Left colon (tissue), 2 donors: Measurements from ENCODE around the gene CHML. TPM values are rescaled to one million over a fixed set of nuclear protein-coding genes. Genes with fewer than 3 reads are reported as not detected.

Source experiments
- ATAC-seq: fragments of 200-7000 bp; cut with Tn5 transposase; one replicate; pipeline ENCODE4 v1.9.1; 2020; ENCODE audit warnings: mild to moderate bottlenecking, moderate library complexity
- DNase-seq, 2 donors: peaks; one replicate each; pipeline ENCODE4 v3.0.0-alpha.2; 2020
- intact Hi-C, 2 donors: fragments of 100-400 bp; cut with DNase I in 1 of 2; cut with micrococcal nuclease in 1 of 2; formaldehyde crosslinking; loops; one replicate each; pipeline versions ENCODE4 v1.11.2 to v1.14.0; 2022; cut with DNase I, micrococcal nuclease
- total RNA-seq, 2 donors: library from RNA; stranded (reverse); fragmentation: NEBNext Ultra II Directional; extraction: Animal tissue kit (Norgen Biotek cat#: 25700); gene quantifications; one replicate each; pipeline ENCODE4 v1.2.1, GENCODE V29; 2021
- donor health status: DM: no; HTN: no; CAD: no.
- donor health status: DM: yes; HTN: yes; CAD: no.

The CHML gene
- total RNA-seq, 2 donors from 2014 or later, result 7.4 to 9.3 TPM

DNA sequence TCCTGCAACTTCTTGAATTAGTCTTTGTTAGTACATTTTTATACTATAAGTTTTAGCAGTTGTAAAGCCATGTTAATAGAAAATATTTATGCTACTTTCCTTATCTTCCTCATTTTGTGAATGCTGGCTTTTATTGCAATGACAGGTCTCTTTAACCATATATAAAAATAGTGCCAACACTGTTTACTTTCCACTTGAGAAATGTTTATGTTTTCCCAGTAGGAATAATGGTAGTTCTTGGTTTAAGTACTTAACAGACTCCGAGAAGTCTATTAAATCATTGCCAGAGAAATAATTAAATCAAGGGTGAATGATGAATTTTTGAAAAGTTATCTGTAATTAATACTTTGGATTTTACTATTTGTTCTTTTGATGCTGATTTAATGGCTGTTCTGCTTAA, 9.7 kb downstream of the CHML start:
- DNase-seq (no peak), ATAC-seq (no peak)
- intact Hi-C loops, result no loop called here

DNA sequence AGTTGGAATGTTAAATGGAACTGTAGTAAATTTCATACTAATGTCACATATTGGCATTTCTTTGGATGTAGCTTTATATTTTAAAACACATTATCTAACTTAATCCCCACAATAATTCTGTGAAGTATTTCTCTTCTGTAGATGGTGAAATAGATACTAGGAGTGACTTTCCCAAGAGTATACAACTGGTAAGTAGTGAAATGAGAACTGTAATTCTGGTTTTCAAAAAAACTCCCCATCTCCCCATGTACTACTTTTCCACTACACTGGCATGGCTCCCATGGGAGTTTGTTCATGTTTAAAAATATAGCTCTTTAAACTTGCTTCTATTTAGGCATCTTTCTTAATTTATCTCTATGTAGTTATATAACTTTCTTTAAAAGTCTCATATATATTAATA, 10.2 kb downstream of the CHML start:
- intact Hi-C loops, result no loop called here
- DNase-seq (no peak), ATAC-seq (no peak)

DNA sequence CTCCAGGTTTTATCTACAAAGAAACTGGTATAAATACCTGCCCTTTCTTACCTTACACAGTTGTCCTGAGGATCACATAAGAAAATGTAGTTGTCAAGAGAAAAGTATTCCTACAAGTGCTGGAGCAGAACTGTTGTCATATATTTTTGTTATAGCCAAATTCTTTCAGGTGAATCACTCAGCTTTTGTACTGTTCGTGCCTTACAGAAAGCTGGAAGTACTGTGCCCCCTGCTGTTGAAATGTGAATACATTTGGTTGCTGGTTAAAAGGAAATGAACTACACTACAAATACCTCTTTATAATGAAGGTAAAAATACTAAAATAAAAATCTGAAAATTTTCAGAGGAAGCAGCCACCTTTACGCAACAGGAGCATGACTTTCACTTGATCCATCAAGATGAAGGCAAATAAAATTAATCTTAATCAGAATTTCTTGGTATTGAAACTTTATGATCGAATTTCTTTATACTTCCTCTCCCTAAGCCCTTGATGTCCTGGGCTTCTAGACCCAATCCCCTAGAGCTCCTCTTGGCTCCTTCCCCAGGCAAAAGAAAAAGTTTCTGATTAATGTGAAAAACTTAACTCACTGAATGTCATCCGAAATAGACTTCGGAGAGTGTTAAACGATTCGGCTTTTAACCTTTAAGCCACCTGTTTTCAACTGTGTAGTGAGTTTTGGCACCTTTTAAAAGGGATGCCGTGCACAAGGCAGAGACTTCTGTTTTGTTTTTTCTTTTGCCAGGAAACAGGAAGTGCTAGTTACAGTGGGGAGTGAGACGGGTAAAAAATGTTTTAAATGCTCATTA, 12.5 kb downstream of the CHML start:
- DNase-seq, result peak in 1 of 2 donors; percentile 25
- intact Hi-C loops, result no loop called here
- peak; percentile 67 for ATAC-seq

DNA sequence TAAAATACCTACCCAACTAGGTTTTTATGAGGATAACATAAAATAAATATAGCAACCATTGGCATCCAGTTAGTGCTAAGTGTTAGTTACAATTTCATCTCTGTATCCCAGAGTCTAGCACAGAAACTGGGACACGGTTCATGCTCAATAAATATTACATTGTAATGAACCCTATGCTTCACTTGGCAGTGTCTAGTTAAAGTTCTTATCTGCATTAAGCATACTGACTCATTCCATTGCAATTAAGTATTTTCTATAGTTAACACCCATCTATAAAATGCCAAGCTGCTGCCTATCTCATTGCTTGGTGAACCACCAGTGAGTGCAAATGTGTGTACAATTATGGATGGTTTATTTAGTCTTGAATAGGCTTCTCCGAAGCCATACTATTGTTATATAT, 15.2 kb downstream of the CHML start:
- intact Hi-C loops, result no loop called here
- DNase-seq, result no peak
- ATAC-seq, result peak; percentile 87

DNA sequence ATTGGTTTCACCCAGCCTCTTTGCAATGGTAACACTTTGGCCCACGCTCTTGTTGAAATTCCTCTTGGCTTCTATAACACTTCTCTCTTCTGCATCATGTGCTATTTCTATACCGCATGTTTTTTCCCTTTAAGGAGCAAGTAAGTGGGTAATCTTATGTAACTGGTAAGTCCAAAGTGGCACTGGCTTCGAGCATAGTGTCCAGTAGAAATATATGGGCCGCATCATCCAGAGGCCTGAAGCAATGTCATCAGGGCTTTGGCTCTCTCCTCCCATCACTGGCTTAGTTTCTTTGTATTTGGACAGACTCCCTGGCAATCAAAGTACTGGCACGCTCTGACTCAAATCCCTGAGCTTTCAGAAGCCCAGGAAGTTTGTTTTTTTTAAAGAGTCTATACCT, 17.5 kb downstream of the CHML start:
- ATAC-seq (no peak), DNase-seq (no peak)
- intact Hi-C loops, result no loop called here

DNA sequence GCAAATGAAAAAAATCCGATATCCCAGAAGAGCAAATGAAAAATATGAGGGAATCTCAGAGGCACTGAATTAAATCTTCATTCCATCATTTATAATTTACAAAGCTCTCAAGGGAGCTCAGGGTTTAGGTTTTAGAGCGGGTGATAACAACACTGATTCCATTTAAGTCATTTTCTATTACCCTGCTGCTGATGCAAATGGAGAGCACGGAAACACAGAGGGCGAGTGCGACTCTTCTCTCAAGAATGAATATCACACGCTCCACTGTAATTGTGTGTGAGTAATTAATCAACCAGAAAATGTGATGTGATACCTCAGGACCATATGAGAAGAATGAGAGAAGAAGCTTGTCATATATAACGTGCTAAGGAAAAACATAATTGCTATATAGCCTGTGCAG, 22.7 kb downstream of the CHML start:
- DNase-seq (no peak), ATAC-seq (no peak)
- intact Hi-C loops, result no loop called here

DNA sequence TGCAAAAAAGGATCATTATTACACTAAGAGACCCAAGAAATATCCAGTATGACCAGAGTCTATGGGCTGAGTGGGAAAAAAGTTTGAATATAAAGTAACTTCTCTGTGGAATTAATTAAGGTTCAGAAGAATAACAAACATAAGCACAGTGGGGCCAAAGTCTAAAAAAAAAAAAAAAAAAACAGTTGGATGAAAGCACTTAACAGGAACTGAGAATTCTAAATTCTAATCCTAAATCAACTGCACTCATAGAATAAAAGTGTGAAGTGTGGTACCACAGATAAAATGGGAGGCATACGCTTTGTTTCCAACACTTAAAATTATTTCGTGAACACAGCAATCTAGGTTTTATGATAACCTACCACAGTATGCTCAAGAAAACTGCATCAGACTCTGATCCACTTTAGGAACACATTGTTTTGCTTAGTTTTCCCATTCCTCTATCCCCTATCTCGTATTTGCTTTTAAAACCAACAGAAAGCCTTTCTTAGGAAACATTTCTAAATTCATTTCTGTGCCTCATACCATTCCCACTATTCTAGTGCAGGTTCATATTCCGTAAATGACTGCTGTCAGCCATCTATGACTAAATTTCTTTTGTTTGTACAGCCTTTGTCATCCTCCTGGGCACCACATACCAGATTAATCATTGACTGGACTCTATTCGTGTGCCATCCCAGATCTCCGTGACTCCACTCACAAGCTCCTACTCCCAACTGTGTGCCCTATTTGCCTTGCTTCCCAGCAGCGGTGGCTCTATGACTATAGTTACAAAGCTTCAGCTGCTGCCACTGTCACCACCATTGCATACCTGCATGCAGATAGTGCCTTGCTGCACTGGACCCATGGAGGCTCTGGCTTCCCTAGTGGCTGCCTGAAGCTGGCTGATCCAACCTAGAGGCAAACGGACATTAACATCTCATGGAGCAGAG, 24.9 kb downstream of the CHML start:
- ATAC-seq (peak; percentile 88), DNase-seq (peak; percentile 24 to 30)
- intact Hi-C loops, result no loop called here

DNA sequence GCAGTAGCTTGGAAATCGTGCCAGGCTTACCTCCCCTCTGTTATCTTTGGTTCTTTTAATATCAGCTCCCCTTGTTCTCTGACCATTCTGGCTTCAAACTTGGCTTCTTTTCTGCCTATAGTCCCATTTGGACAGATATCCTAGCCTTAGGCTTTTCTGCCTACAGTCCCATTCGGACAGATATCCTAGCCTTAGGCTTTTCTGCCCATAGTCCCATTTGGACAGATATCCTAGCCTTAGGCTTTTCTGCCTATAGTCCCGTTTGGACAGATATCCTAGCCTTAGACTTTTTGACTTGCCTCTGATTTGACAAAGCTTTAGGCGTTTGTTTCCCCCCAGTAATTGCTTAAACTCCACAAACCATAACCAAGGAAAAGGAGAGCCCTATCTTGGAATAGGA, 25.6 kb downstream of the CHML start:
- intact Hi-C loops, result loop anchor here in 1 of 2 donors (5.0 kb wide), 1 partner anchor 218 kb away; no protein-coding TSS in a partner anchor
- DNase-seq (no peak), ATAC-seq (no peak)

DNA sequence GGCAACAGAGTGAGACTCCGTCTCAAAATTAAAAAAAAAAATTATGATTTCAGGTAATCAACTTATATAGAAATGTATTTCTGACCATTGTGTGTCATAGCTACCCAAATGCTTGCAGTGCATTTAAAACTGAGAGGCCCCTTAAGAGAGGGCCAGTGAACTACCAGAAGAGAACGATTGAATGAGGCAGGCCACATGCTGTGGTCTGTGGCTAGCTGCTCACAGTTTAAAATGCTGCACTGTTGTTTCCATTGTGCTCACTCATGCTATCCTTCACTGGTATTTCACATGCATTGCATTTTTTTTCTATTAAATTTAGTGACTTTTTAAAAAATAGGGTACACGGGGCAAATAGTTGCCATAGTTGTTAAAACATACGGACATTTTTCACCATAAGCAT, 26.0 kb downstream of the CHML start:
- ATAC-seq (no peak), DNase-seq (no peak)
- intact Hi-C loops, result loop anchor here in 1 of 2 donors (5.0 kb wide), 1 partner anchor 218 kb away; no protein-coding TSS in a partner anchor

DNA sequence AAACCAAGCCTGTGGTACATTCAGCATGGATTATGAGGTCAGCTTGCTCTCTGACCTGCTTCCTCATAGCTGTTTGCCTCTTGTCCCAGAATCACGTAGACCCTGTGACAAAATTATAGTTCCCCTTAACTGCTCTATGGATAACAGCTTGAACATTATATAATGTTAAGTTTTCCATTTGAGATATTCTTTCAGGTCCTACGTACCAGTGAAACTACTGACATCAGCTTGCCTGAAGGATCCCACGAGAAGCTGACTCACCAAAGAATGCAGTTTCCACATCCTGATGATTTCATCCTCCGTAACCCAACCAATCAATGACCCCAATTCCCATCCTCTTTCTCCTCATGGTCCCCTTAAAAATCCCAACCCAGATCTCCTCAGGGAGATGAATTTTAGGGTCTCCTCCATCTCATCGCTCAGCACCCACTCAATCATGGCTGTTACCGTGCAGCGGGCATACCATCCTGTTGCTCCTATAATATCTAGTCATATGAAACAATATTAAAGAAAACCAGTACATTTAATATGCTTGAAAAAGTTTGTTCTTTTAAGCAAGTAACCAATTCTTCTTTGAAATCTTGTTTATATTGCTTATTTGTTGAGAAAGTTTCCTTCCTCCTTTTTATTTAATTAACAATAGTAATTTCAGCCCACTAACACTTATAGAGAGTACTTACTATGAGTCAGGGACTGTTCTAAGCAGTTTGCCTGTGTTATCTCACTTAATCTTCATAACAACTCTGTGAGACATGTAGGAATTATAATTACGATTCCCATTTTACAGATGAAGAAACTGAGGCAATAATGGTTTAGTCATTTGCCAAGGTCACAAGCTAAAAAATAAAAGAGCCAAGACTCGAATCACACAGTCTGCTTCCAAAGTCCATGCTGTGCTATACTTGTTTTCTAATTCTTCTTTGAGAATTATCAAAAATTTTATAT, 27.4 kb downstream of the CHML start:
- DNase-seq, result no peak
- no peak for ATAC-seq
- intact Hi-C loops, result loop anchor here in 1 of 2 donors (5.0 kb wide), 1 partner anchor 219 kb away; no protein-coding TSS in a partner anchor

DNA sequence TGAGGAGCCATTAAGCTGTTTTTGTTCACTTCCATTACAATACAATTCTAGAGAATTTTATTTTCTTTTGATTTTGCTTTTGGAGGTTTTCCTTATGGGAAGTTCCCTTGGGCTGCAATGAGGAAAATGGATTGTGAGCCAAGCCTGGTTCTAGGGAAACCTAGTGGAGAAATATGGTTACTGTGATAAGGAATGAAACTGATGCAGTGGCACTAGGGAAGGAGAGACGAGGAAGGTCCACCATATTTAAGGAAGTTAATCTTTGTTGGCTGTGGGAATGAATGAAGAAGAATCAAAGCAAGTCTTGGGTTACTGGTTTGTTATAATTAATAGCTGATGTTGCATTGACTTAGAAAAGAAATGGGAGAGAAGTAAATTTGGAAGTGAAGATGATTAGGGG, 28.4 kb downstream of the CHML start:
- no peak for ATAC-seq
- intact Hi-C loops, result loop anchor here in 1 of 2 donors (5.0 kb wide), 1 partner anchor 221 kb away; no protein-coding TSS in a partner anchor
- no peak for DNase-seq

DNA sequence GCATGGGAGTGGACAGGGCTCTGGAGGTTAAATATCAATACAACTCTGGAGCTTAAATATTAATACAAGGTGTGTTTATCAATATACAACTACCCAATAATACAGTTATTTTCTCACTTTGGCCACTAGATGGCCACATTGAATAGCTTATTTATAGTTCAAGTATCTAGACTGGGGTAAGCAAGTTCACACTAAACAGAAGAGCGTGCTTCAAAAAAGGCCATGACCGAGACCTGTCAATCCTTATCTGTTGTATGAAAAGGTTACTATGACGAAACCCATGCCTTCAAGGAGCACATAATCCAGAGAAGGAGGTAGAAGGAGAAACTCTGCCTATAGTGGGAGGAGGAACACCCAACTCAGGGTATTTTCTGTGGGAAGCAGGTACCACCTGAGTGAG, 29.1 kb downstream of the CHML start:
- intact Hi-C loops, result loop anchor here in 1 of 2 donors (5.0 kb wide), 1 partner anchor 221 kb away; no protein-coding TSS in a partner anchor
- ATAC-seq (peak; percentile 63), DNase-seq (no peak)

DNA sequence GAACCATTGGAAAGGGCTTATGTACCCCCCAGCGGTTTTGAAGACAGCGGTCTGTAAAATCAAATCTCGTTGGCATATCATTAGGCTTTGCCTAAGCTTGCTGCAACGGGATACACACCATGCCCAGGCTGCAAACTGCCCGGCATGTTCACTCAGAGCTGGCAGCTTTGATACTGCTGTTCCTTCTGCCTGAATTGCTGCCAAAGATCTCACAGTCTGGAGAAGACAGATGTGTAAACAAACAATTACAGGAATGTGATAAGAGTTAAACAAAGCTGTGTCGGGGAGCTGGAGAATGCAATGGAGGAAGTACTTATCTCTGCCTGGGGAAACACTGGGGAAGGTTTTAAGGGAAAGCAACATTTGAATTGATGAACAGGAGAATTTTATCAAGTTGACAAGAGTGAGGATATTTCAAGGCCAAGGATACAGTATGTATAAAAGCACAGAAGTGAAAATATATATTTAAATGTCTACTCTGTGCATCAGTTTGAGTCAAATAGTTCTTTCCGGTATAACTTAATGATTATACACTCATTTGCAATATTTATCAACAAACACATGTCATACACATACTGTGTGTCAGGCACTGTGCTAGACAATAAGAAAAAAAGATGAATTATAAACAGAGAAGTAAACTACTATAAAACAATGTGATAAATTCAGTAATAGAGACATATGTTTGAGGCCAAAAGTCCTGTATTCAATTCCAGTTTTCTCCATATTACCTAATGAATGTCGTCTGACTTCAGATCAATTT, 29.9 kb downstream of the CHML start:
- intact Hi-C loops, result loop anchor here in 1 of 2 donors (5.0 kb wide), 1 partner anchor 222 kb away; no protein-coding TSS in a partner anchor

DNA sequence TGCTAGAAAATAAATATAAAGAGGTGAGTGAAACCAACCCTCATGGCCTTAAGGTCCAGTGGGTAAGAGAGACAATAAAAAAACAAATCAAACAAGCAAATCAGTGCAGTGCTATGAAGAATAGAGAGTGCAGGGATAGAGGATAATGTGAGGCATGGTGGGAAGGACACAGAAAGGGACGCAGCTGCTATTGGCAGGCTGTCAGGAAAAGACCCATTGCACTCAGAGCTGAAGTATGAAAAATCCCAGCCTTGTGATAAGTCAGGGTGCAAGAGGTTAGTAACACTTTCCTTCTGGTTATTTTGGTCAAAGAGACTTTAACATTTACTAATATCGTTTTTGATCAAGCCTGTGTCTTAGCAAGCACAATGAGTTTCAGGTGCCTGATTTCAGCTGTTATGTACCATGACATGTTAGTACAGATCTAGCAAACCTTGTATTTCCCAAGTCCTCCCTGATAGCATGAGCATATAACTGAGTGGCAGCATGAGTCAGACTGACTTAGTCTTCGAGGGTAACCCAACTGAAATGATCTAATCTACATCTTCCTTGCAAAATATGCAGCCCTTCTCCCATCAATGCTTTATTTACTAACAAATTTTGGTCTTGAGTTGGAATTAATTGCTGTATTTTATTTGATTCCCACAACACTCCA, 31.7 kb downstream of the CHML start:
- no peak for DNase-seq
- intact Hi-C loops, result no loop called here
- no peak for ATAC-seq

More for the DNA sequence above, 29.9 kb downstream of the CHML start:
- peak; percentile 37 to 39 for DNase-seq
- ATAC-seq, result peak; percentile 91

DNA sequence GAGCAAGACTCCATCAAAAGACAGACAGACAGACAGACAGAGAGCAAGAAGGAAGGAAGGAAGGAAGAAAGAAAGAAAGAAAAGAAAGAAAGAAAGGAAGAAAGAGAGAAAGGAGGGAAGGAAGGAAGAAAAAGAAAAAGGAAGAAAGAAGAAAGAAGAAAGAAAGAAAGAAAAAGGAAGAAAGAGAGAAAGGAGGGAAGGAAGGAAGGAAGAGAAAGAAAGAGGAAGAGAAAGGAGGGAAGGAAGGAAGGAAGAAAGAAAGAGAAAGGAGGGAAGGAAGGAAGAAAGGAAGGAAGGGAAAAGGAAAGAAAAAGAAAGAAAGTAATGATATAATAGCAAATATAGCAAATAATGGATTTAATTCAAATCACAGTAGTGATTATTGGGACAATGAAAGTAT, 32.7 kb downstream of the CHML start:
- DNase-seq, result no peak
- intact Hi-C loops, result no loop called here
- ATAC-seq, result no peak

DNA sequence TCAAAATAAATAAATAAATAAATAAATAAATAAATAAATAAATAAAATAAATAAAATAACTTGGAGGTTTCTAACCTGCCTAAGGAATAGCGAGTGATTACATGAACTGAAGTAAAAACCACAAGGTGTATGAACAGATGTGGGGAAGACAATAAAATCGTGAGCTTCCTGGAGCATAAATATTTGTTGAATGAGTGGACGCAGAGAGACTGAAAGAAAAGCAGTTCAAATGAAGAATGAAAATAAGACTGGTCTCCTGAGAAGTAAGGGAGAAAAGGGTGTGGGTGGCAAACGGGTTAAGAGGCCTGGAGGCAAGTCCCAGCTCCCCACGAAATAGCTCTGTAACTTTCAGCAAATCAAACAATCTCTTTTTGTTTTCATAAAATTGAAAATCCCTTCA, 33.6 kb downstream of the CHML start:
- intact Hi-C loops, result no loop called here
- no peak for ATAC-seq

DNA sequence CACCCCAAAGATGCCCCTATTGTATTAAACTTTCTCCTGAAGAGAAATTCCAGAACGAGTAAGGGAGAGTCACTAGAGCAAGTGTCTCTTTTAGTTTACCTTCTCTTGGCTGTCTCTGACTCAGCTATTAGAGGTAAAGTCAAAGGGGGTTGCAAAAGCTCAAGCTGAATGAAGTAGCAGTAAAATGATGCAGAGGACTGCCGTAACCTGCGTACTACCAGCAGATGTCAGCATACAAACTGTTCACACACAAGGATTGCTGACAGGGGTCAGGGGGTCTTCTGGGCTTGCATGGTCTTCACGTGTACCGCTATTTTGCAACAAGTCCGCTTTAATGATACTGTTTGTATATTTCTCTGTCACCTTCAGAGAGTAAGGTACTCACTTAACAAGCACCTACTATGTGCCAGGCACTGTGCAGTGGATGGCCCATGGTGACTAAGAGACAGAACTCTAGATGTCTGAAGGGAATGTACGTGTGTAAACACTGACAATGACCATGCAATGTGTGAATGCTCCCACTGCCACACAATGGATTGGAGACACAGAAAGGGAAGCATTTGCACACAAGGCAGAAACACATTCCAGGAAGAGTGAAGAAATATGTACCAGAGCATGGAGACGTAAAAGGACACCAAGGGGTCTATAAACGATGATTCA, 34.9 kb downstream of the CHML start:
- DNase-seq (no peak), ATAC-seq (no peak)
- intact Hi-C loops, result no loop called here

More for the DNA sequence above, 33.6 kb downstream of the CHML start:
- DNase-seq, result no peak
